Stimulated activated CD8-positive, alpha-beta memory T cell treated with anti-CD3 and anti-CD28 coated beads, Interleukin-12 subunit alpha, Interleukin-12 subunit beta, amount 100 ng/mL, for 24 hours (primary cell): Measurements from ENCODE around the gene FBP1.

ENCODE experiments used
- DNase-seq: peaks from one replicate; pipeline ENCODE4 v3.0.0-alpha.2; 2020; ENCODE audit errors: extremely low read depth

FBP1 gene

GRCh38 chr9:94639061-94639998 lies at the start of gene FBP1:
Gene FBP1 (minus strand): TSS chr9:94639518. CDS start chr9:94639310, 208 bp downstream.
- DNase-seq = no peak

GRCh38 chr9:94687451-94687850 lies 48.1 kb upstream of the FBP1 start:
- no peak for DNase-seq

- DNase-seq = no peak
Measured at GRCh38 chr9:94685359-94685758, 46.0 kb upstream of the FBP1 start.

- peak; percentile 12 for DNase-seq
Measured at GRCh38 chr9:94681508-94681907, 42.2 kb upstream of the FBP1 start.

- no peak for DNase-seq
Measured at GRCh38 chr9:94680621-94681020, 41.3 kb upstream of the FBP1 start.

GRCh38 chr9:94680020-94680419 lies 40.7 kb upstream of the FBP1 start:
- no peak for DNase-seq

GRCh38 chr9:94679587-94679986 lies 40.3 kb upstream of the FBP1 start:
- DNase-seq = no peak

GRCh38 chr9:94677929-94678328 lies 38.6 kb upstream of the FBP1 start:
- no peak for DNase-seq

- no peak for DNase-seq
Measured at GRCh38 chr9:94676446-94677131, 37.3 kb upstream of the FBP1 start.

- DNase-seq = no peak
Measured at GRCh38 chr9:94675008-94675881, 35.9 kb upstream of the FBP1 start.

GRCh38 chr9:94672811-94673487 lies 33.6 kb upstream of the FBP1 start:
- no peak for DNase-seq

GRCh38 chr9:94668928-94669729 lies 29.8 kb upstream of the FBP1 start:
- DNase-seq = no peak

- DNase-seq = no peak
Measured at GRCh38 chr9:94668418-94668927, 29.2 kb upstream of the FBP1 start.

GRCh38 chr9:94666364-94667099 lies 27.2 kb upstream of the FBP1 start:
- DNase-seq = no peak

- DNase-seq = no peak
Measured at GRCh38 chr9:94665613-94666012, 26.3 kb upstream of the FBP1 start.

GRCh38 chr9:94664801-94665200 lies 25.5 kb upstream of the FBP1 start:
- no peak for DNase-seq

GRCh38 chr9:94663640-94664039 lies 24.3 kb upstream of the FBP1 start:
- no peak for DNase-seq

- no peak for DNase-seq
Measured at GRCh38 chr9:94663140-94663539, 23.8 kb upstream of the FBP1 start.

GRCh38 chr9:94657021-94657725 lies 17.9 kb upstream of the FBP1 start:
- DNase-seq = no peak
